HG03025 (cell line): ENCODE data around the gene TNC.
"Not testable (repeated sequence)": the region's sequence is repeated elsewhere in the genome, so short reads cannot be mapped to it uniquely, and the experiment has no call there.

Source experiments
- ATAC-seq: cut with Tn5 transposase; IDR thresholded peaks from one replicate; pipeline ENCODE4 v1.9.1; 2021; ENCODE audit warnings: mild to moderate bottlenecking, moderate library complexity; ENCODE audit not compliant: unreplicated experiment, low FRiP score

TNC gene

GRCh38 chr9:115135821-115136778, 18.1 kb upstream of the TNC start:
- no peak for ATAC-seq

DNA sequence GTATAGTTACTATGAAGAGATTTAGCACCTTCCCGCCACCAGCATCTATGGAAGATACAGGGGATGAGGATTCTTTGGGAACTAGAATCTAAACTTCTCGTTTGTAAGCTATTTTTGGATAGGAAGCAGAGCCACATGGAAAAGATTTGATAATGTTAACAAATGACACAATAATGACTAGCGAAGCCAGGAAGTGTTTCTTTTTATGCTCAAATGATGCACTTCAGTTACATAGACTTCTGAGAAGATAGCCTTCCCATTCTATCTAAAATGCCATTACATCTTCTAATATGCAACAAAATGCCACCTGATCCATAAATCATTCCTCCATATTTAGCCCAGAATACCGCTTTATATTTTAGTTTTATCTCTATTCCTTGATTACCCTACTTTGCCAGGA, 17.0 kb upstream of the TNC start:
- no peak for ATAC-seq

DNA sequence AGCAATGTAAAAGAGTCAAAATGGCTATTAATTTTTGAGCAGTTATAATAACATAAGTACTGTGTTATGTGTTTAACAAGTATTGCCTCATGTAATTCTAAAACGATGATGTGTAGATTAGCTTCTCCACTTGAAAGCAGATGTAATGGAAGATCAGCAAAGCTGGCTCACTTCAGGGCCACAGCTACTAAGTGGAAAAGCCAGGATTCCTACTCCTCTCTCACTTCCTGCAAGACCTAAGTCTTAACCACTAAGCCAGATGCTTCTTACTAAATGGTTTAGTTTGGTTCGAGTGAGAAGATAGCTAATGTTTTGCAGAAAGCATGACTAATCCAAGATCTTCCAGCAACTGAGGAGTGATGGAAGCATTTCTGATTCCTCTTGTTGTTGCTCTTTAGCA, 15.7 kb upstream of the TNC start:
- ATAC-seq: no peak

DNA sequence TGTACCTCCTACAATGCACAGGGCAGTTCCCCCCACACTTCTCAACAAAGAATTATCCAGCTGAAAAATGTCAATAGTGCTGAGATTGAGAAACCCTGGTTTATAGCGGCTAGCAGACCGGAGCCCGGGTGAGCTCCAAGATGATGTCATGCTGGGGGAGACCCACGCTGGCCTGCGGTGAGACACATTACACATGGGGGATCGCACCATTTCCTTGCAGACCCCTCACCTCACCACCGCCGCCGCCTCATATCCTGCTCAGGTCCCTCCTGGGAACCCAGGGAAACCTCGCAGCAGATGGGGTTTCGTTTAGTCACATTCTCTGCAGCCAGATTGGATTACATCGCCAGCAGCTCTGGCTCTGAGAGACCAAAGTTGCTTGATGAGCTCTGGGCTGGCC, 14.7 kb upstream of the TNC start:
- no peak for ATAC-seq

DNA sequence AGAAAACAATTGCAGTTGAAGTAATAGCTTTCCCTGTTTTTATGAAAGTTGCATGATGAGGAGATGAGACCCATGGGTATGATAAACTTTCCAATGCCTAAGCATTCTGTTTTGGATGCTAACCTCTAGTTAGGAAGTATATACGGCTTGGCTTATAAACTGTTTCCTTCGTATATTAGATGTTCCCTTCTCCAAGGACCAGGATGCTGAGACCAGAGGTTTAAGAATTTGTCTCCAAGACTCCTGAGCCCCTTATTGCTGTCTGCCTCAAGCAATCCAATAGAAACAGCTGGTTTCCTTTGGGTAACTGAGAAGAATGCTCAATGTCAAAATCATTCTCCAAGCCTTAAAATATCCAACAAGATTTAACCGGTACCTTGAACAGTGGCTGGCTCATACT, 12.2 kb upstream of the TNC start:
- ATAC-seq: no peak

DNA sequence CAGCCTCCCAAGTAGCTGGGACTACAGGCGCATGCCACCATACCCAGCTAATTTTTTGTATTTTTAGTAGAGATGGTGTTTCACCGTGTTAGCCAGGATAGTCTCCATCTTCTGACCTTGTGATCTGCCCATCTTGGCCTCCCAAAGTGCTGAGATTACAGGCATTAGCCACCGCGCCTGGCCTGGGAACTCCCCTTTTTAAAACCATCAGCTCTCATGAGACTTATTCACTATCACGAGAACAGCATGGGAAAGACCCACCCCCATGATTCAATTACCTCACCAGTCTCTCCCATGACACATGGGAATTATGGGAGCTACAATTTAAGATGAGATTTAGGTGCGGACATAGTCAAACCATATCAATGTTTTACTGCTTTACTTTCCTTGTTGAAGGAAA, 10.8 kb upstream of the TNC start:
- not testable (repeated sequence) for ATAC-seq

DNA sequence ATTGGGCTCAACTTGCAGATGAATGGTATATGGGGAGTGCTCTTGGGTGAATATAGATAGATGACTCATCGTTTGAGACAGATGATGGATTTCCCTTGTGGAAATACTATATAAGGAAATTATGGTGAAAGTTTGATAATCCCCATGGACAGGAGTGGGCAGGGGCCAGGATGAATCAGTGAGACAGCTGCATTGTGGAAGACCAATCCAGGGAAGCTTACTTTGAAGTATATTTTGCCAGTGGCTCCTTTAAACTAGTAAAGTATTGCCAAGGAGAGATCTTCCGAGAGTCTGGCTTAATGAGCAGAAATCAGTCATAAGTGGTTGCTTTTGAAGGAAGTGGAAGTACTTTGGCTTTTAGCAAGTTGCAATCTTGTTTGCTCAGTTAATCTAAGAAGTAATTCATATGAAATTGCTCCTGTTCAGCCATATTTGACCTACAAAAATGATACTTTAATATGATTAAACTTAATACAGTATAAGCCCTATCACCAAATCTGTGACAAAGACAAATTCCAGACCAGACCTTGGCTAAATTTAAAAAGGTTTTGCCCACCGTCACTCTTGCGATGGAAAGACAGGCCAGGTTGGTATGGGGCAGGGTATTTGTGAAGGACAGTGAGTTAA, 9.3 kb upstream of the TNC start:
- no peak for ATAC-seq

DNA sequence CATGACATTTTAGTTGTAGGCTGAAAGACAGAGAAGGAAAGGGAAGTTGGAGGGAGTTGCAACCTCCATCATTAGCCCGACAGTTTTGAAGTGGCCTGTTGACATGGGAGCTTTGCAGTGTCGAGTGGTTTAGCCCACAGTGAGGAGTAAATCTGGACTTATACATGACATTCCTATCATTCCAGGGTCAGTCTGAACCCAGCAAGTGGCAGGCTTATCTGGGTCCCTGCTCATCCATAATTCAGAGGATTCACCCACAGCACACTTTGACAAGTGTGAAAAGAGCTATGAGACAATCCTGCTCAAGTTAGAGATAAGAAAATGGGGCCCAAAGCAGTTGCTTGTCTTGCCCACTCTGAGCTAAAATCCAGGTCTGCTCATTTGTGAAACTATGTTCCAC, 8.4 kb upstream of the TNC start:
- ATAC-seq: no peak

GRCh38 chr9:115122937-115123336, 5.0 kb upstream of the TNC start:
- ATAC-seq: no peak

DNA sequence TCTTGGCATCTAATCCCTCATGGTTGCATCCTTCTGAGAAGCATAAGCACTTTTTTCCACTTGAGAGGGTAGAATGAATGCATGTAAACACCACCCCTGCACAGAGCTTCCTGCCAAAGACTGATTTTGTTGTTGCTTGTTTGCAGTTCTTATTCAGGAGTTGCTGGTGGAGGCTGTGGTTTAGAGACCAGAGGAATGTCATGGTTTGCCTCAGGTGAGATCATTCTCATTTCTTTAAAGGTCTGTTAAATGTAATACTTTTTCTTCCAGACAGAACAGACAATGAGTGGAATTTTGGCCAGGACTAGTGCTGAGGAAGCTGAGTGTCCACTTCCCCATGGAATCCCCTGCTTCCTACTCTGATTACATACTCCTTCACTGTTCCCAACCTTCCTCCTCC, 3.2 kb upstream of the TNC start:
- ATAC-seq: no peak

DNA sequence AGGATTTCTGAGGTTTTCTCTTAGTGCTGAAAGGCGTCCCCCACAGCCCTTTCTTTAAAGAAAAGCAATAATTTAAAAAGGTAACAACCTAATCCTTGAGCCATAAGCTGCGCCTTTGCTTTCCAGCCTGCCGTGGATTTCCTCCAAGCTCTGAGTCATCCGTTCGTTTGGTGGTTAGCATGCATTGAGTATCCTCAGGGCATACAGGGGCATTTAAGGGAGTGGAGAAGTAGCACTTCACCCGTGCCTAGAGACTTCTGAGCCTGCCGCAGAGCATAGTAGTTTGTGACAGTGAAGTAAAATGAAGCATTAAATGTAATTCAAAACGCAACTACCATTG, 892 bp upstream of the TNC start:
- no peak for ATAC-seq

GRCh38 chr9:115116421-115117284, 1.3 kb downstream of the TNC start:
- ATAC-seq: no peak

GRCh38 chr9:115115924-115116323, 2.0 kb downstream of the TNC start:
- no peak for ATAC-seq

- no peak for ATAC-seq
These were observed 2.7 kb downstream of the TNC start for GRCh38 chr9:115115117-115115880.

DNA sequence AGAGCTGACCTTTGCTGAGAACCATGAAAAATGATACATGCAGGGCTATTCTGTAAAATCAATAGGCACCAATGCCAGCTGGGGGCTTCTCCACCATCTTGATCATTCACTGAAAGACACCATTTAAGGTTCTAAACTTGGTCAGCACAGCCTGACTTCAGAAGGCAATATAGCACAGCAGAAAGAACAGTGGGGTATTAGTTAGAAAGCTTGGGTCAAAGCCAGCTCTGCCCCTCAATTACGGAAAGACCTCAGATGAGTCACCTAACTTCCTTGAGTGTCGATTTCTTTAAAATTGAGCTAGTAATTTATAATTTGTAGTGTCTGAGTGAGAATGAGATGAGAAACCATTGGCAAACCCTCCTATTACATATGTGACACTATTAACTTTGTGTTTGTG, 3.4 kb downstream of the TNC start:
- ATAC-seq: no peak

DNA sequence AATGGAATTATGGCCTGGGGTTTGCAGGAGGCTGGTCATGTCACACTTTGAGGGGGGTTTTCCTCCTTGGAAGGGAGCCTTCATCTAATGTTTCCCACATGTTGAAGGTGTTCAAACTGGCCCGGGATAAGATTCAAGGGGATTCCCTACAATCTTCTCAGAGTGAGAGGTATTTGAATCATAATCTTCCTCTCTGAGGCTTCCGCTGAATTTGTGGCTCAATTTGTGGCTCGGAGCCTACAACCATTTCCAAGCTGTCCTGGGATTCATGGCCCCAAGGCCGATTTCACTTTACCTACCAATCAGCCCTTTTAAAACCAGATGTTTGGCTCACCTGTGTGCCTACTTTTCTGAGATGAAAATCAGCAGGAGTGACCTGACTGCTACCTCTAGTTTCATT, 3.9 kb downstream of the TNC start:
- no peak for ATAC-seq

DNA sequence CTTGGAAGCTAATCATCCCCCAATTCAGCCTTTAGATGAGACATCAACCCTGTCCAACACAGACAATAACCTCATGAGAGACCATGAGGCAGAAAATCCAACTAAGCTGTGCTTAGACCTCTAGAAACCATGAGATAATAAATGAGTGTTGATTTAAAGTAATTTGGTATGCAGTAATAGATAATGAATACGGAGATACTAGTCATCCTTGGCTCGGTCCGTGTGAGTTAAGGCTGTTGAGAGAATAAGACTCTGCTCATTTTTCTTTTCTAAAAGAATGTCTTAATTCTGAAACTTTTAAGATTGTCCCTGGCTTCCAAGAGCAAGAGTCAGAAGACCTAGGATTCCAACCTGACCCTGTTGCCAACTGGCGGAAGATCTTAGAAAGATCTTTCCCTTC, 6.1 kb downstream of the TNC start:
- ATAC-seq: no peak

DNA sequence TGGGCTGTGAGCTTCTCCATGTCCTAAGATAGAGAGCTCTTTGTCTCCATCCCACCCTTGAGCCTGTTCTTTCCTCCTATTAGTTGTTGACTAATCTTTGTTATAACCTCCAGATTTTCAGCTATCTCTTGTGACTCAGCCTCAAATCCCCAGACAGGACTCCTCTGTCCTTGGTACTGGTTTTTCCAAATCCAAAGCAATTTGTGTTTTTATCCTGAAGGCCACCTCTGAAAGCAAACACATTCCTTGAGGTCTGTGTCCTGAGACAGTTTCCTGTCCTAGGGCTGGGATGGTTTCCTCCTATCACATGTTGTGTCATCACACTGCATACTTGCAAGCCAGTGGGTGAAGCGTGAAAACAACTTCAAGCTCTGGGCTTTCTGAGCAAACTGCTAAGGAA, 8.5 kb downstream of the TNC start:
- ATAC-seq: no peak

GRCh38 chr9:115107701-115108100, 10.3 kb downstream of the TNC start:
- ATAC-seq: no peak

GRCh38 chr9:115106642-115107041, 11.3 kb downstream of the TNC start:
- no peak for ATAC-seq

DNA sequence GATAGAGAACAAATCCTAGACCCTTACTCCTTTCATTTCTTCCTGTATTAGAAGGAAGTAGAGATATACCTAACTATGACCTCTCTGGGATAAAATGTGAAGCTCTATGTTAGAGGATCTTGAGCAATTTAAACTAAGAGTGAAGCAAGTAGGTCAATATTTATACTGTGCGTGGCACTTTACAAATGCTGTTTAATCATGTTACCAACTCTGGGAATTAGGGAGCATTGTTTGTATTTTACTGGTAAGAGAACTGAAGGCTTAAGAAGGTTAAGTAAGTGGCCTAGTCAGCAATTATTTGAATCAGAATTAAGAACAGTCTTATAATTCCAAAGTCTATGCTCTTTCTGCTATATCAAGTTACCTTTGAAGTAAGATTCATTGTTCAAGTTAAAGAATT, 12.0 kb downstream of the TNC start:
- ATAC-seq: no peak
